GM21447 (cell line): Measurements from ENCODE around the gene ARF1.

ENCODE experiments used
- ATAC-seq: cut with Tn5 transposase; IDR thresholded peaks from one replicate; pipeline ENCODE4 v1.9.1; 2021; ENCODE audit not compliant: unreplicated experiment

The ARF1 gene

GRCh38 chr1:228117335-228117734 is 34.8 kb downstream of the ARF1 start:
- no peak for ATAC-seq

- no peak for ATAC-seq
These were observed 35.5 kb downstream of the ARF1 start for GRCh38 chr1:228118040-228118439.

GRCh38 chr1:228120351-228120750 is 37.8 kb downstream of the ARF1 start:
- no peak for ATAC-seq

GRCh38 chr1:228120857-228121489 is 38.5 kb downstream of the ARF1 start:
- no peak for ATAC-seq

GRCh38 chr1:228122921-228123441 is 40.5 kb downstream of the ARF1 start:
- no peak for ATAC-seq

- no peak for ATAC-seq
These were observed 41.0 kb downstream of the ARF1 start for GRCh38 chr1:228123505-228123904.

- no peak for ATAC-seq
These were observed 42.7 kb downstream of the ARF1 start for GRCh38 chr1:228125185-228125584.

- ATAC-seq: no peak
These were observed 49.3 kb downstream of the ARF1 start for GRCh38 chr1:228131766-228132165.

- ATAC-seq: no peak
These were observed 52.1 kb downstream of the ARF1 start for GRCh38 chr1:228134591-228134990.

GRCh38 chr1:228136901-228137300 is 54.4 kb downstream of the ARF1 start:
- ATAC-seq: no peak

GRCh38 chr1:228139406-228139930 is 57.0 kb downstream of the ARF1 start:
- ATAC-seq: no peak

- peak; percentile 89 for ATAC-seq
These were observed 57.6 kb downstream of the ARF1 start, which contains the start of gene GUK1 for GRCh38 chr1:228139931-228140723. TSS of gene GUK1 (plus strand) at chr1:228140279. CDS start at chr1:228140303, 24 bp downstream.

- ATAC-seq: no peak
These were observed 58.3 kb downstream of the ARF1 start for GRCh38 chr1:228140724-228141225.

GRCh38 chr1:228141226-228142044 is 58.9 kb downstream of the ARF1 start:
- no peak for ATAC-seq

- ATAC-seq: no peak
These were observed 59.7 kb downstream of the ARF1 start for GRCh38 chr1:228142155-228142691.

GRCh38 chr1:228142701-228143136 is 60.2 kb downstream of the ARF1 start:
- ATAC-seq: no peak

GRCh38 chr1:228143480-228144192 is 61.1 kb downstream of the ARF1 start:
- ATAC-seq: no peak

GRCh38 chr1:228144193-228144992 is 61.9 kb downstream of the ARF1 start:
- no peak for ATAC-seq

GRCh38 chr1:228144993-228145343 is 62.5 kb downstream of the ARF1 start:
- ATAC-seq: no peak
